ENCODE measurements around the gene PYCARD. TPM values are rescaled to one million over a fixed set of nuclear protein-coding genes. Genes with fewer than 3 reads are reported as not detected.

Gene PYCARD
- total and polyA plus RNA-seq, 10 of the 15 experiments (the other 5 are each of a cell fraction or from before 2014, with no cell fraction given), result 5.1 to 106 (median 45.9) TPM

- peak; percentile 31; the same call in 1 of the 2 replicates for TF ChIP-seq ZBTB40 (IDR thresholded peaks at IDR 0.05; ENCODE audit: borderline replicate concordance)
- no peak for TF ChIP-seq NRF1 (conservative IDR thresholded peaks at IDR 0.05; ENCODE audit: low read depth, low read length)
- TF ChIP-seq ZBTB11 (CRISPR knock-in tag; IDR thresholded peaks at IDR 0.05), result no peak
- TF ChIP-seq PAX8 (IDR thresholded peaks at IDR 0.05), result no peak
- TF ChIP-seq POU2F2 (IDR thresholded peaks at IDR 0.05; ENCODE audit: borderline replicate concordance, low read depth, low read length), result peak; percentile 100
- peak; percentile 95 for TF ChIP-seq ZNF687 (IDR thresholded peaks at IDR 0.05)
- peak; percentile 100 for TF ChIP-seq KLF5 (IDR thresholded peaks at IDR 0.05; ENCODE audit: partially characterized antibody)
- peak; percentile 66; the same call in 1 of the 2 replicates for TF ChIP-seq MTA2 (IDR thresholded peaks at IDR 0.05; ENCODE audit: low read depth)
- TF ChIP-seq SPI1 (IDR thresholded peaks at IDR 0.05; ENCODE audit: borderline replicate concordance, insufficient read depth, low read depth, low read length), result peak; percentile 14; the same call in 1 of the 2 replicates
- peak; percentile 29; the same call in 1 of the 2 replicates for TF ChIP-seq IRF4 (IDR thresholded peaks at IDR 0.05; ENCODE audit: low read depth, low read length)
- peak; percentile 21; the same call in 1 of the 2 replicates for TF ChIP-seq ESRRA (IDR thresholded peaks at IDR 0.05; ENCODE audit: low read length)
- TF ChIP-seq ZBED1 (IDR thresholded peaks at IDR 0.05; ENCODE audit: borderline replicate concordance), result peak; percentile 94
- TF ChIP-seq NFYA (IDR thresholded peaks at IDR 0.05; ENCODE audit: borderline replicate concordance, low read depth, low read length), result no peak
- peak; percentile 97 for TF ChIP-seq ZNF207 (IDR thresholded peaks at IDR 0.05; ENCODE audit: borderline replicate concordance)
- TF ChIP-seq STAT3 (IDR thresholded peaks at IDR 0.05; ENCODE audit: low read depth, low read length), result no peak
- no peak for TF ChIP-seq MAX (IDR thresholded peaks at IDR 0.05; ENCODE audit: low read depth, low read length)
- no peak for TF ChIP-seq WRNIP1 (IDR thresholded peaks at IDR 0.05; ENCODE audit: borderline replicate concordance, low read depth, low read length)
- peak; percentile 55 for TF ChIP-seq SIN3A (IDR thresholded peaks at IDR 0.05; ENCODE audit: low read depth, low read length)
These were observed 22.7 kb downstream of the PYCARD start, which contains the start of gene FUS (continued) for GRCh38 chr16:31179747-31180459.
